Liver (tissue), 9 donors: Measurements from ENCODE around the gene AKT3. TPM values are rescaled to one million over a fixed set of nuclear protein-coding genes. Genes with fewer than 3 reads are reported as not detected.

ENCODE experiments used
- DNase-seq: peaks from one replicate; pipeline ENCODE4 v3.0.0-alpha.2; 2017; ENCODE audit warnings: low spot score
- H3K27ac ChIP-seq, 2 donors: one replicate each; pipeline ENCODE4 v1.7.0; 2013; ENCODE audit warnings: inconsistent platforms in 2 of 2, low read length in 2 of 2, control low read depth in 1 of 2, low read depth in 1 of 2, mild to moderate bottlenecking in 1 of 2
- H3K27me3 ChIP-seq, 4 donors: one replicate each; pipeline versions ENCODE4 v1.6.1 to v1.7.0; 2013; ENCODE audit warnings: low read length in 3 of 4, inconsistent platforms in 1 of 4, mild to moderate bottlenecking in 1 of 4, moderate library complexity in 1 of 4; ENCODE audit not compliant: control insufficient read depth in 4 of 4, insufficient read depth in 4 of 4
- H3K36me3 ChIP-seq, 4 donors: one replicate each; pipeline versions ENCODE4 v1.6.1 to v1.7.0; 2013; ENCODE audit warnings: low read length in 3 of 4, mild to moderate bottlenecking in 3 of 4, low read depth in 1 of 4, moderate library complexity in 1 of 4; ENCODE audit not compliant: control insufficient read depth in 4 of 4, insufficient read depth in 3 of 4
- H3K4me1 ChIP-seq, 4 donors: one replicate each; pipeline versions ENCODE4 v1.6.1 to v1.7.0; 2013; ENCODE audit warnings: low read length in 3 of 4, mild to moderate bottlenecking in 3 of 4, moderate library complexity in 1 of 4; ENCODE audit not compliant: control insufficient read depth in 4 of 4, insufficient read depth in 4 of 4
- H3K4me3 ChIP-seq, 3 donors: one replicate each; pipeline versions ENCODE4 v1.6.1 to v1.7.0; 2013; ENCODE audit warnings: low read length in 3 of 3, control low read depth in 1 of 3, low read depth in 1 of 3, mild to moderate bottlenecking in 1 of 3
- H3K9ac ChIP-seq, 2 donors: one replicate each; pipeline ENCODE4 v1.7.0; 2013; ENCODE audit warnings: low read length in 2 of 2, mild to moderate bottlenecking in 2 of 2, moderate library complexity in 2 of 2, control low read depth in 1 of 2, low read depth in 1 of 2
- H3K9me3 ChIP-seq, 4 donors: one replicate each; pipeline versions ENCODE4 v1.6.1 to v1.7.0; 2013; ENCODE audit warnings: low read length in 3 of 4; ENCODE audit not compliant: control insufficient read depth in 4 of 4
- CTCF ChIP-seq: fragments of 150-350 bp; IDR thresholded peaks from 2 replicates; pipeline ENCODE4 v1.5.1; 2017; ENCODE audit warnings: improper control_type of control experiment, low read depth, low read length; ENCODE audit not compliant: missing input control
- EGR1 ChIP-seq, 2 donors: IDR thresholded peaks; 2 replicates each; pipeline ENCODE4 v1.6.1; 2016 to 2018; ENCODE audit warnings: antibody characterized with exemption in 2 of 2, low read depth in 2 of 2
- FOXA1 ChIP-seq: IDR thresholded peaks from 2 replicates; pipeline ENCODE4 v1.6.1; 2016; ENCODE audit warnings: antibody characterized with exemption
- FOXA2 ChIP-seq: IDR thresholded peaks from 2 replicates; pipeline ENCODE4 v1.6.1; 2016; ENCODE audit warnings: antibody characterized with exemption
- GABPA ChIP-seq, 2 donors: IDR thresholded peaks in 1 of 2; conservative IDR thresholded peaks in 1 of 2; 2 replicates each; pipeline ENCODE4 v1.6.1; 2016; ENCODE audit warnings: antibody characterized with exemption in 2 of 2, mild to moderate bottlenecking in 1 of 2, moderate library complexity in 1 of 2
- HNF4A ChIP-seq, 2 donors: conservative IDR thresholded peaks; 2 replicates each; pipeline ENCODE4 v1.6.1; 2016; ENCODE audit warnings: antibody characterized with exemption in 2 of 2, mild to moderate bottlenecking in 2 of 2
- HNF4G ChIP-seq: IDR thresholded peaks from 2 replicates; pipeline ENCODE4 v1.6.1; 2016; ENCODE audit warnings: antibody characterized with exemption
- JUND ChIP-seq, 2 donors: IDR thresholded peaks; 2 replicates each; pipeline ENCODE4 v1.6.1; 2016; ENCODE audit warnings: antibody characterized with exemption in 2 of 2
- MAX ChIP-seq: IDR thresholded peaks from 2 replicates; pipeline ENCODE4 v1.6.1; 2016; ENCODE audit warnings: antibody characterized with exemption
- NR2F2 ChIP-seq: IDR thresholded peaks from 2 replicates; pipeline ENCODE4 v1.6.1; 2016; ENCODE audit warnings: antibody characterized with exemption
- RAD21 ChIP-seq, 2 donors: IDR thresholded peaks; 2 replicates each; pipeline ENCODE4 v1.6.1; 2016; ENCODE audit warnings: antibody characterized with exemption in 2 of 2, mild to moderate bottlenecking in 2 of 2
- RXRA ChIP-seq, 2 donors: IDR thresholded peaks; 2 replicates each; pipeline ENCODE4 v1.6.1; 2017 to 2018; ENCODE audit warnings: antibody characterized with exemption in 2 of 2, mild to moderate bottlenecking in 1 of 2
- SP1 ChIP-seq: IDR thresholded peaks from 2 replicates; pipeline ENCODE4 v1.6.1; 2018; ENCODE audit warnings: antibody characterized with exemption, mild to moderate bottlenecking
- TAF1 ChIP-seq: conservative IDR thresholded peaks from 2 replicates; pipeline ENCODE4 v1.6.1; 2016; ENCODE audit warnings: antibody characterized with exemption, mild to moderate bottlenecking
- YY1 ChIP-seq: IDR thresholded peaks from 2 replicates; pipeline ENCODE4 v1.6.1; 2016; ENCODE audit warnings: antibody characterized with exemption, mild to moderate bottlenecking
- WGBS: extraction: QIAGEN DNeasy Blood & Tissue Kit; methylation state at CpG from one replicate; pipeline ENCODE4 v1.1.7; 2013; 5-methylcytosine and 5-hydroxymethylcytosine counted together
- polyA plus RNA-seq, 2 donors: library from polyadenylated mRNA; stranded (reverse) in 1 of 2; unstranded in 1 of 2; fragments of 200-250 nt in 1 of 2; fragments of >200 nt in 1 of 2; fragmentation: Nextera tagmentation in 1 of 2; extraction: Ambion mirVana in 1 of 2; gene quantifications; one replicate each; pipeline versions ENCODE4 v1.2.1 to v1.2.3, GENCODE V29; 2013 to 2015
- total RNA-seq, 2 donors: library from RNA; depleted of rRNA; stranded (reverse); fragments of >200 nt; gene quantifications; one replicate each; pipeline ENCODE4 v1.2.3, GENCODE V29; 2014
- TF ChIP-seq, protein P1 (sequence below): IDR thresholded peaks from 2 replicates; pipeline ENCODE4 v1.6.1; 2016; ENCODE audit warnings: antibody characterized with exemption, mild to moderate bottlenecking
- TF ChIP-seq, protein P2 (sequence below): IDR thresholded peaks from 2 replicates; pipeline ENCODE4 v1.6.1; 2016; ENCODE audit warnings: antibody characterized with exemption
- TF ChIP-seq, protein P3 (sequence below): IDR thresholded peaks from 2 replicates; pipeline ENCODE4 v1.6.1; 2016; ENCODE audit warnings: antibody characterized with exemption
- donor health status: healthy.
- donor health status: healthy.
- donor health status: healthy.
- donor health status: healthy.
- donor health status: healthy.

AKT3 gene
- total and polyA plus RNA-seq, 4 donors = 1.7 to 7.6 (median 2.8) TPM

DNA sequence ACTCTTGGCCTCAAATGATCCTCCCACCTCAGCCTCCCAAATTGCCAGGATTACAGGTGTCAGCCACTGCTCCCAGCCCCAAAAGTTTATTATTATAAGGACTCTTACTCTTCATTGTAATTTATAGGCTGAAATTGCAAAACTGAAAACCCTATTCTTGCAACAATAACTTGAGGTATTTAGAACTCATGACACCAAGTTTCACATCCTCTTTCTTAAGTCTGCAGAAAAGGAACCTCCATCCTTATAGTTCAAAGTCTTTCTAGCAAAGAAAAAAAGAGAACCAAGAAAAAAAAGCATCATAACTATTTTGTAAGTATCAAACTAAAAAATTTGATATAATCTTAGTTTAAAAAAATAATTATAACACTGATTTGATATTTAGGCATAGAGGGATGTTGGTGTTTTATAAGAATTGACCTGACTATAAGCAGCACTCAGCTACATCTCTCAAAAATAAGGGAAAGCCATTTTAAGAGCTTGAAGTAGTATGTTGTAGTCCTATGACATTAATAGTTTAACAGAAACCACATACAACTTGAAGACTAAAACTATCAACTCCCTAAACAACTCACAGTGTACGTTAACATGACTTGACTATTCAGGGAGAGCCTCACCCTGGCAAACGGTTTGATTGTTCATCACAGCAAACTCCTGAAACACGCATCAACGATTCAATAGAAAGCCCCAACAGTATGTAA lies 122.4 kb downstream of the AKT3 start:
- Histone ChIP-seq H3K27me3 (no peaks in the 10 kb centered on the region), H3K4me1 (peaks cover 0 to 14% (median 7%) of the 10 kb centered on the region in 4 donors), H3K27ac (no peak overlapping the region), H3K9ac (no peak overlapping the region), H3K9me3 (no peaks in the 10 kb centered on the region), H3K36me3 (no peaks in the 10 kb centered on the region), H3K4me3 (no peak overlapping the region)
- 89% methylated on average over 4 of the region's 4 CpGs for WGBS
- no peak for TF ChIP-seq EGR1 (IDR thresholded peaks at IDR 0.05; ENCODE audit: low read depth in 2 of 2)
- TF ChIP-seq FOXA1 = no peak
- TF ChIP-seq YY1 = no peak
- TF ChIP-seq, protein P1, sequence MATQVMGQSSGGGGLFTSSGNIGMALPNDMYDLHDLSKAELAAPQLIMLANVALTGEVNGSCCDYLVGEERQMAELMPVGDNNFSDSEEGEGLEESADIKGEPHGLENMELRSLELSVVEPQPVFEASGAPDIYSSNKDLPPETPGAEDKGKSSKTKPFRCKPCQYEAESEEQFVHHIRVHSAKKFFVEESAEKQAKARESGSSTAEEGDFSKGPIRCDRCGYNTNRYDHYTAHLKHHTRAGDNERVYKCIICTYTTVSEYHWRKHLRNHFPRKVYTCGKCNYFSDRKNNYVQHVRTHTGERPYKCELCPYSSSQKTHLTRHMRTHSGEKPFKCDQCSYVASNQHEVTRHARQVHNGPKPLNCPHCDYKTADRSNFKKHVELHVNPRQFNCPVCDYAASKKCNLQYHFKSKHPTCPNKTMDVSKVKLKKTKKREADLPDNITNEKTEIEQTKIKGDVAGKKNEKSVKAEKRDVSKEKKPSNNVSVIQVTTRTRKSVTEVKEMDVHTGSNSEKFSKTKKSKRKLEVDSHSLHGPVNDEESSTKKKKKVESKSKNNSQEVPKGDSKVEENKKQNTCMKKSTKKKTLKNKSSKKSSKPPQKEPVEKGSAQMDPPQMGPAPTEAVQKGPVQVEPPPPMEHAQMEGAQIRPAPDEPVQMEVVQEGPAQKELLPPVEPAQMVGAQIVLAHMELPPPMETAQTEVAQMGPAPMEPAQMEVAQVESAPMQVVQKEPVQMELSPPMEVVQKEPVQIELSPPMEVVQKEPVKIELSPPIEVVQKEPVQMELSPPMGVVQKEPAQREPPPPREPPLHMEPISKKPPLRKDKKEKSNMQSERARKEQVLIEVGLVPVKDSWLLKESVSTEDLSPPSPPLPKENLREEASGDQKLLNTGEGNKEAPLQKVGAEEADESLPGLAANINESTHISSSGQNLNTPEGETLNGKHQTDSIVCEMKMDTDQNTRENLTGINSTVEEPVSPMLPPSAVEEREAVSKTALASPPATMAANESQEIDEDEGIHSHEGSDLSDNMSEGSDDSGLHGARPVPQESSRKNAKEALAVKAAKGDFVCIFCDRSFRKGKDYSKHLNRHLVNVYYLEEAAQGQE = no peak
- no peak for TF ChIP-seq GABPA (IDR thresholded peaks at IDR 0.05 in 1 of 2, conservative IDR thresholded peaks at IDR 0.05 in 1 of 2)
- TF ChIP-seq, protein P2, sequence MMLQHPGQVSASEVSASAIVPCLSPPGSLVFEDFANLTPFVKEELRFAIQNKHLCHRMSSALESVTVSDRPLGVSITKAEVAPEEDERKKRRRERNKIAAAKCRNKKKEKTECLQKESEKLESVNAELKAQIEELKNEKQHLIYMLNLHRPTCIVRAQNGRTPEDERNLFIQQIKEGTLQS = no peak
- TF ChIP-seq FOXA2 = no peak
- TF ChIP-seq HNF4A (conservative IDR thresholded peaks at IDR 0.05) = no peak
- TF ChIP-seq HNF4G = no peak
- no peak for TF ChIP-seq TAF1
- TF ChIP-seq RAD21 (IDR thresholded peaks at IDR 0.05) = no peak
- TF ChIP-seq, protein P3, sequence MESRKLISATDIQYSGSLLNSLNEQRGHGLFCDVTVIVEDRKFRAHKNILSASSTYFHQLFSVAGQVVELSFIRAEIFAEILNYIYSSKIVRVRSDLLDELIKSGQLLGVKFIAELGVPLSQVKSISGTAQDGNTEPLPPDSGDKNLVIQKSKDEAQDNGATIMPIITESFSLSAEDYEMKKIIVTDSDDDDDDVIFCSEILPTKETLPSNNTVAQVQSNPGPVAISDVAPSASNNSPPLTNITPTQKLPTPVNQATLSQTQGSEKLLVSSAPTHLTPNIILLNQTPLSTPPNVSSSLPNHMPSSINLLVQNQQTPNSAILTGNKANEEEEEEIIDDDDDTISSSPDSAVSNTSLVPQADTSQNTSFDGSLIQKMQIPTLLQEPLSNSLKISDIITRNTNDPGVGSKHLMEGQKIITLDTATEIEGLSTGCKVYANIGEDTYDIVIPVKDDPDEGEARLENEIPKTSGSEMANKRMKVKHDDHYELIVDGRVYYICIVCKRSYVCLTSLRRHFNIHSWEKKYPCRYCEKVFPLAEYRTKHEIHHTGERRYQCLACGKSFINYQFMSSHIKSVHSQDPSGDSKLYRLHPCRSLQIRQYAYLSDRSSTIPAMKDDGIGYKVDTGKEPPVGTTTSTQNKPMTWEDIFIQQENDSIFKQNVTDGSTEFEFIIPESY = no peak
- no peak for TF ChIP-seq JUND (IDR thresholded peaks at IDR 0.05)
- TF ChIP-seq NR2F2 = no peak
- TF ChIP-seq SP1 = no peak
- TF ChIP-seq RXRA (IDR thresholded peaks at IDR 0.05) = no peak
- TF ChIP-seq MAX = no peak
- no peak for TF ChIP-seq CTCF
- no peak for DNase-seq
